CD4-positive, alpha-beta T cell treated with Interleukin-2 at 100 ng/mL for 4 hours (primary cell): Measurements from ENCODE around the gene EPS8L2.

ENCODE experiments used
- DNase-seq: peaks from one replicate; pipeline ENCODE4 v3.0.0-alpha.2; 2020; ENCODE audit warnings: low spot score

Gene EPS8L2

DNA sequence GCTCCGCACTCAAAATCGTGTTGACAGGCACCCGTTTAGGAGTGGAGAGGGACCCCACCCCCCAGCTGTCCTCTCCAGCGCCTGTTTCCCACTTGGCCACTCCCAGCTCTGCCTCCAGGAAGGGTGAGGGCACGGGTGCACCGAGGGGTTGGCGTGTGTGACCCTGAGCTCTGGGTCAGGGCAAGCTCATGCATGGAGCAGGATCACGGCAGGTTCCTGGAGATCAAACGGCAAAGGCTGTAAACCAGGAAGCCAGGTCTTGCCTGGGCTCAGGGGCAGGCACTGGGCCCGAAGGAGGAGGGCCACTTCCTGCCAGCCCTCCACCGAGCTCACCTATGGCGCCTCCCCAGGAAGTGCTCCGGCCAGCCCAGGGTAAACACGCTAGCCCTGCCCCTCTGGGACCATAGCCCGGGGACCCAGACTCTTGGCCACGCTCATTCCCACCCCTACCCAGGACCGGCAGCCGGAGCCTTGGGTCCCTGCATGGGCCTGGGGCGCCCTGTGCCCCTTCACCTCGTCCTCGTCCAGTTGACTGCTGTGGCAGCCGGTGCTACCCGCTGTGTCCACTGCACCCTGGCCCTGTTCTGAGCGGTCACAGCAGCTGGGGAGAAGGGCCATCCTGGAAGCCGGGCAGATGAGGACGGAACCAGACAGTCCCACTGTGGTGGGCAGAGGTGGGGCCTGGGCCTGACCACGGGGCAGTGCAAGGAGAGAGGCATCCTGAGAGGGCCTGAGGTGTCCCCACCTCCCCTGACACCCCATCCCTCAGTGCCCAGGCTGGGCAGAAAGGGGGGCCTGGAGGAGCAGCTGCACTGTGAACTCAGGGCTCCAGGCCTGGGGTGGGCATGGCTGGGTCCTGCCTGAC, 1.0 kb upstream of the EPS8L2 start:
- DNase-seq, result no peak

- no peak for DNase-seq
Observed at GRCh38 chr11:706439-706956, 467 bp downstream of the EPS8L2 start.

GRCh38 chr11:706957-707816, 1.2 kb downstream of the EPS8L2 start:
- DNase-seq, result no peak

DNA sequence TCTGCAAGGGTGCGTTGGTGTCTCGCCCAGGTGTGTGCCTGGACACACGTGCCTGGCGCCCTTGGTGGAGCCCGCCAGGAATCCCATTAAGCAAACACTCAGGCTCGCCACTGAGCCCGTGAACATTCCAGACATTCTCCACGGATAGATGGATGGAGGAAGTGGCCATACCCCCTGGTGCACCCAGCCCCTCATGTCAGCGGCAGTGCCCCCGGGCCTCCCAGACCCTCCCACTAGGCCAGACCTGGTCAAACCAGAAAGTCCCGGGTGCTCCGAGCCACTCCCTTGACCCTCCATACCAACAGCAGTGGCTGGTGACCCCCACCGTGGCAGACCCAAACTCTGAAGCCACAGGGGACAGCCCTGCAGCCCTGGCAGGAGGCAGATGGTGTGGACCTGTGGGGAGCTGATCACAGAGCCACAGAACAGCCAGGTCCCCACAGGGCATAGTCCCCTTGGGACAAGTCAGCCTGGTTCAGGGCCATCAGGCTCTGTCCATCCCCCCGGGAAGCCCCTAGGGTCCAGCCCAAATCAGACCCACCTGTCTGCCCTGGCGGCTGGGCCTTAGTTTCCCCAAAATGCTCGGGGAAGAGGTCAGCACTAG, 1.9 kb downstream of the EPS8L2 start:
- DNase-seq, result no peak

- no peak for DNase-seq
Observed at GRCh38 chr11:708511-708910, 2.5 kb downstream of the EPS8L2 start.

- no peak for DNase-seq
Observed at GRCh38 chr11:709109-709997, 3.3 kb downstream of the EPS8L2 start.

DNA sequence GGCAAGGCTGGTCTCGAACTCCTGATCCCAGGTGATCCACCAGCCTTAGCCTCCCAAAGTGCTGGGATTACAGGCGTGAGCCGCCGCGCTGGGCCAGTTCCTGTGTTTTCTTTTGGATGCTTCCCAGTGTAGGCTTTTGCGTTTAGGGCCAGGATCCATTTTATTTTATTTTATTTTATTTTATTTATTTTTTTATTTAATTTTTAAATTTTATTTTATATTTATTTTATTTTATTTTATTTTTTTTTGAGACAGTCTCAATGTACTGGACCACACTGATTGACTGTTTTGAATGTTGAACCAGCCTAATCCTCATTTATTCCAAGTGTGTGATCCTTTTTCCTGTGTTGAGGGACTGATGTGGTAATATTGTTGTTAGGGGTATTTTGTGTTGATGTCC, 8.4 kb downstream of the EPS8L2 start:
- no peak for DNase-seq

DNA sequence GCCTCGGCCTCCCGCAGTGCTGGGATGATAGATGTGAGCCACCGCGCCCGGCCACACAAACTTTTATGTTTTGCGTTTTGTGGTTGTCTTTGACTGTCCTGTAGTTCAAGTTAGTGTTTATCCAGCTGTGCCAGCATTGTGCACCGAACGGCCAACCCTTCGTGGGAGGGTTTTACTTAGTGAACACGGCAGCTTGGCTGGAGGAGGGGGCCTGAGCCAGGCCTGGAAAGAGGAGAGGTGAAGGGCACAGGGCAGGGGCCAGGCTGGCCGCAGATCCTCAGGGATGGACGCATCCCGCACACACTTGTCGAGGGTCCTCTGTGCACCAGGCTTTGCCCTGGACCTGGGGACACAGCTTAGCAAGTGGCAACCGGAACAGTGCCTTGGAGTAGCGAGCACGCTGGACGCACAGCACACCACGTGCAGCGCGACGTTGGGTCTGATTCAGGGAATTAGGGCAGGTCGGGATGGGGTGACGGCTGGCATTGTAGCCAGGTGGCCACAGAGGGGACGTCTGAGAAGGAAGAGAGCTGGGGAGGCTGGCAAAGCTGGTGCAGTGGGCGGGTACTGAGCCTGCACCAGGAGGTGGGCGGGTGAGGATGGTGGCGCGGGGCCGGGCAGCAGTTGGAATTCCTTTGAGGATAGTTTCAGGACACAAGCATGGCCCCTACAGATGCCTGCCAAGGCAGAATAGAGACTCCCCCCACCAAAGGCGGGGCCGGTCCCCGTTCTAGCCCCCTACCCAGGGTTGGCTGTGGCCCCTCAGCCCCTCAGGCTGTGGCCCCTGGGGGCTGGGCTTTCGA, 13.4 kb downstream of the EPS8L2 start:
- DNase-seq, result no peak

- DNase-seq, result no peak
Observed at GRCh38 chr11:720017-720641, 14.1 kb downstream of the EPS8L2 start.

DNA sequence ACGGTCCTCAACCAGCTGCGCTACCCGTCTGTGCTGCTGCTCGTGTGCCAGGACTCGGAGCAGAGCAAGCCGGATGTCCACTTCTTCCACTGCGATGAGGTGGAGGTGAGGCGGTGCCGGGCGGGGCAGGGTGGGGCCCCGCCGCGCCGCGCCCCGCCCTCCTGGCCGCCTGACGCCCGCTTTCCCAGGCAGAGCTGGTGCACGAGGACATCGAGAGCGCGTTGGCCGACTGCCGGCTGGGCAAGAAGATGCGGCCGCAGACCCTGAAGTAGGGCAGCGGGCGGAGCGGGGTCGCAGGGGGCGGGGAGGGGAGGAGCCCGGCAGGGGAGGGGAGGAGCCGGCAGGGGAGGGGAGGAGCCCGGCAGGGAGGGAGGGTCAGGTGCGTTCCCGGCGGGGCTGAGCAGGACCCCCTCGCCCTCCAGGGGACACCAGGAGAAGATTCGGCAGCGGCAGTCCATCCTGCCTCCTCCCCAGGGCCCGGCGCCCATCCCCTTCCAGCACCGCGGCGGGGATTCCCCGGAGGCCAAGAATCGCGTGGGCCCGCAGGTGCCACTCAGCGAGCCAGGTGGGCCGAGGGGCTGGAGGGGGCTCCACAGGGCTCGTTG, 14.7 kb downstream of the EPS8L2 start:
- peak; percentile 17 for DNase-seq

GRCh38 chr11:721247-721740, 15.3 kb downstream of the EPS8L2 start:
- DNase-seq, result no peak

- DNase-seq, result peak; percentile 47
Observed at GRCh38 chr11:721741-722345, 15.8 kb downstream of the EPS8L2 start.

GRCh38 chr11:722346-722811, 16.3 kb downstream of the EPS8L2 start:
- no peak for DNase-seq

DNA sequence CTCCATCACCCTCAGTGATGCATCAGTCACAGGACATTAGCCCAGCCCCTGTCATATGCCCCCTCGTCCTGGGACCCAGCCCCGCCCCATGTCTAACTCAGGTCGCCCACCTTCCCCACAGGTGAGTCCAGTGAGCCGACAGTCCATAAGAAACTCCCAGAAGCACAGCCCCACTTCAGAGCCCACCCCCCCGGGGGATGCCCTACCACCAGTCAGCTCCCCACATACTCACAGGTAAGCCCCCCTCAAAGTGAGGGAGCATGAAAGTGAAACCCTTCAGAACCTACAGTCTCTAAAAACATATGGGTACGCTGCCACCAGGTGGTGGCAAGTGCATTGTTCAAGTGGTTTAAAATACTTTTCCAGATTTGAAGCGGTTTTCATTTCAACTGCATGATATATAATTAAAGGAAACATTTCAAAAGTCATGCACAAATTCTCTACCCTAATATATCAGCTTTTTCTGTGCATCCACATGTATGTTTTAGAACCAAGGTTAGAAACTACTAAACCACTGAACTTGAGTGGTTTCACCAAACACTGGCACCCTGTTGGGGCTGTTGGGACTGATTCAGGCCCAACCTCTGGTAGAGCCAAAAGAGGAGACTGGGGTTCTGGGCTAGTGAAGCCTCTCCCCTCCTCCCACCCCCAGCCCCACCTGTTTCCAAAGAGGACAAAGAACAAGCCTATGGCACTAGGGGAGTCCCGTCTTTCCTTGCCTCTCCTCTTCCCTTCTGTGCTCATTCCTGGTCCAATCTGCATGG, 17.3 kb downstream of the EPS8L2 start:
- peak; percentile 71 for DNase-seq

- no peak for DNase-seq
Observed at GRCh38 chr11:724049-724777, 18.2 kb downstream of the EPS8L2 start.

GRCh38 chr11:724778-725386, 18.9 kb downstream of the EPS8L2 start:
- DNase-seq, result no peak

GRCh38 chr11:725624-726202, 19.7 kb downstream of the EPS8L2 start:
- no peak for DNase-seq
